ENCODE results near the gene UACA. TPM values are rescaled to one million over a fixed set of nuclear protein-coding genes. Genes with fewer than 3 reads are reported as not detected.
"Not testable (repeated sequence)": the region's sequence is repeated elsewhere in the genome, so short reads cannot be mapped to it uniquely, and the experiment has no call there.

UACA gene
- 100 to 1,000 TPM; 101 to 192 (median 127) TPM for total RNA-seq

DNA sequence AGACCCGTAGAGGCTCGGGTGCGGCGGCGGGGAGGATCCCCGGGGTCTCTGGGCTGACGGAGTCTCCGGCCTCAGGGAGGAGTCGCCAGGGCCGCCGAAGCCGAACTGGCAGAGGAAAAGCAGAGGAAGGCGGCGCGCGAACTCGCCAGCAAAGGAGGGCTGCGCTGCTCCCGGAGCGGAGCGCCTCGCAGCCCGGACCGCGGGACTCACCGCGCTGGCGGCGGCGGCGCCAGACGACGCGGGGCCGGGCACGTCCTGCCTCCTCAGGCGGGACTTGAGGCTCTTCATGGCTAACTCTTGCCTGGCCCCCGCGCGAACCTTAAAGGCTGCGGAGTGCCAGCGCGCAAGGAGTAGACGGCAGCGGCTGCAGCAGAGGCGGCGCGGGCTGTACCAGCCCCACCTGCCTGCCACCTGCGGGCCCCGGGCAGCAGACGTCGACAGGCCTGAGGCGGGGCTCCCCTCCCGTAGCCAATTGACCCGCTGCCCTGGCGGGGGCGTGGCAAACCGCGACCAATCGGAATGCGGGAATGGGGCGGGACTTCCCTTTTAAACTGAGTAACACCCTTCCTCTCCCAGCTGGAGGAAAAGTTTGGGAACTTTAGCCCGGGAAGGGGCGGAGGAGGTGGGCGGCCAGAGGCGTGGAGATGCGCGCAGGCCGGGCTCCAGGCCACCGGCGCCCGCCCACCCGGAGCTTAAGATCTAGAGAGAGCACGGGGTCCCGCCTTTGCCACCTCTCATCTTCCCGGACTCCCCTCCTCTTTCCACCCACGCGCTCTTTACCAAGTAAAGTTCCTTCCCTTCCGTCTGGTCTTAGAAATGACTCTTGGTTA, at the start of gene UACA:
Gene UACA, minus strand, starts transcription at position 439 of the 830 bp plus-strand sequence. Its CDS starts 151 bp downstream, at position 288.
- TF ChIP-seq CTCF (IDR thresholded peaks at IDR 0.05 in 4 of 5, conservative IDR thresholded peaks at IDR 0.05 in 1 of 5) (peak in 2 of 5 experiments; percentile 14 to 29), POLR2A (IDR thresholded peaks at IDR 0.05) (peak; percentile 98 to 100)
- H3K9me3 ChIP-seq, result no peaks in the 10 kb centered on the region
- DNase-seq (peak; percentile 98), ATAC-seq (peak; percentile 76 to 80)
- intact Hi-C loops (cut with DNase I; ENCODE audit: low total_unique reads) (loop anchor here (1.0 to 5.0 kb wide), 4 partner anchors 20 to 971 kb away; no protein-coding TSS in a partner anchor), in situ Hi-C loops (cut with MboI; ENCODE audit: low sequenced_read_pairs in 4 of 4) (loop anchor here in 1 of 4 donors (10.0 kb wide), 1 partner anchor 59 kb away; no protein-coding TSS in a partner anchor)
- no peaks in the 10 kb centered on the region for H3K36me3 ChIP-seq
- H3K27ac ChIP-seq, result peak within 1 kb of the TSS; percentile 95 to 99 (median 98)
- H3K4me3 ChIP-seq, result peak within 1 kb of the TSS; percentile 85 to 96 (median 92)
- H3K27me3 ChIP-seq, result no peaks in the 10 kb centered on the region
- peaks cover 56 to 64% of the 10 kb centered on the region in 2 donors for H3K4me1 ChIP-seq

GRCh38 chr15:70812827-70813364, 49.5 kb upstream of the UACA start:
- DNase-seq (no peak), ATAC-seq (no peak)
- TF ChIP-seq CTCF (IDR thresholded peaks at IDR 0.05 in 4 of 5, conservative IDR thresholded peaks at IDR 0.05 in 1 of 5) (no peak), POLR2A (IDR thresholded peaks at IDR 0.05) (no peak)
- H3K9me3 ChIP-seq, result no peaks in the 10 kb centered on the region
- H3K4me3 ChIP-seq, result no peak overlapping the region
- H3K27me3 ChIP-seq, result no peaks in the 10 kb centered on the region
- intact Hi-C loops (cut with DNase I; ENCODE audit: low total_unique reads) (loop anchor here (1.0 to 5.0 kb wide), 3 partner anchors 41 to 134 kb away; no protein-coding TSS in a partner anchor), in situ Hi-C loops (cut with MboI; ENCODE audit: low sequenced_read_pairs in 4 of 4) (loop anchor here in 2 of 4 donors (5.0 to 10.0 kb wide), 2 partner anchors 136 to 138 kb away; no protein-coding TSS in a partner anchor)
- peaks cover 0 to 4% of the 10 kb centered on the region in 2 donors for H3K4me1 ChIP-seq
- no peak overlapping the region for H3K27ac ChIP-seq
- H3K36me3 ChIP-seq, result no peaks in the 10 kb centered on the region

GRCh38 chr15:70810916-70811578, 47.7 kb upstream of the UACA start:
- H3K36me3 ChIP-seq, result no peaks in the 10 kb centered on the region
- no peak overlapping the region for H3K4me3 ChIP-seq
- in situ Hi-C loops (cut with MboI; ENCODE audit: low sequenced_read_pairs in 4 of 4) (loop anchor here in 2 of 4 donors (5.0 to 10.0 kb wide), 2 partner anchors 134 to 136 kb away; no protein-coding TSS in a partner anchor), intact Hi-C loops (cut with DNase I; ENCODE audit: low total_unique reads) (loop anchor here (5.0 kb wide), 2 partner anchors 39 to 89 kb away; no protein-coding TSS in a partner anchor)
- no peaks in the 10 kb centered on the region for H3K27me3 ChIP-seq
- no peak overlapping the region for H3K27ac ChIP-seq
- no peaks in the 10 kb centered on the region for H3K9me3 ChIP-seq
- ATAC-seq (no peak), DNase-seq (no peak)
- H3K4me1 ChIP-seq, result peaks cover 0 to 14% of the 10 kb centered on the region in 2 donors
- TF ChIP-seq CTCF (IDR thresholded peaks at IDR 0.05 in 4 of 5, conservative IDR thresholded peaks at IDR 0.05 in 1 of 5), result no peak
- no peak for TF ChIP-seq POLR2A (IDR thresholded peaks at IDR 0.05)

- Histone ChIP-seq H3K27me3 (no peaks in the 10 kb centered on the region), H3K9me3 (no peaks in the 10 kb centered on the region), H3K4me1 (peaks cover 0 to 14% of the 10 kb centered on the region in 2 donors), H3K4me3 (no peak overlapping the region), H3K36me3 (no peaks in the 10 kb centered on the region), H3K27ac (peak overlapping the region in 1 of 4 donors; percentile 2)
- peak; percentile 22 to 46 for DNase-seq
- intact Hi-C loops (cut with DNase I; ENCODE audit: low total_unique reads), result no loop called here
- no peak for TF ChIP-seq POLR2A (IDR thresholded peaks at IDR 0.05)
- no peak for TF ChIP-seq CTCF (IDR thresholded peaks at IDR 0.05 in 4 of 5, conservative IDR thresholded peaks at IDR 0.05 in 1 of 5)
- in situ Hi-C loops (cut with MboI; ENCODE audit: low sequenced_read_pairs in 4 of 4), result loop anchor here in 1 of 4 donors (5.0 kb wide), 1 partner anchor 130 kb away; no protein-coding TSS in a partner anchor
- ATAC-seq, result no peak
Measured at GRCh38 chr15:70806992-70807712, 43.8 kb upstream of the UACA start.

DNA sequence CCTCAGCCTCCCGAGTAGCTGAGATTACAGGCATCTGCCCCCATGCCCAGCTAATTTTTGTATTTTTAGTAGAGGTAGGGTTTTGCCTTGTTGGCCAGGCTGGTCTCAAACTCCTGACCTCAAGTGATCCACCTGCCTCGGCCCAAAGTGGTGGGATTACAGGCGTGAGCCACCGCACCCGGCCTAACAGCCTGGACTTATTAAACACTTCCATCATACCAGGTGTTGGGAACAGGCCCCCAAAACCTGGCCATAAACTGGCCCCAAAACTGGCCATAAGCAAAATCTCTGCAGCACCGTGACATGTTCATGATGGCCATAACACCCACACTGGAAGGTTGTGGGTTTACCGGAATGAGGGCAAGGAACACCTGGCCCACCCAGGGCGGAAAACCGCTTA, 41.0 kb upstream of the UACA start:
- H3K4me3 ChIP-seq; H3K27ac ChIP-seq; H3K36me3 ChIP-seq; in situ Hi-C loops (cut with MboI; ENCODE audit: low sequenced_read_pairs in 4 of 4); intact Hi-C loops (cut with DNase I; ENCODE audit: low total_unique reads); H3K9me3 ChIP-seq; H3K27me3 ChIP-seq; DNase-seq; ATAC-seq: not testable (repeated sequence)
- peaks cover 9 to 20% of the 10 kb centered on the region in 2 donors for H3K4me1 ChIP-seq
